Measurements from ENCODE around the gene PGPEP1. TPM values are rescaled to one million over a fixed set of nuclear protein-coding genes. Genes with fewer than 3 reads are reported as not detected.

PGPEP1 gene
- total and polyA plus RNA-seq, 8 donors, result 16.1 to 39.5 (median 20.7) TPM

- no peak for TF ChIP-seq CTCF (IDR thresholded peaks at IDR 0.05)
- Histone ChIP-seq H3K4me1 (peaks cover 17 to 36% of the 10 kb centered on the region in 2 donors), H3K27me3 (no peaks in the 10 kb centered on the region), H3K9me3 (no peaks in the 10 kb centered on the region), H3K4me3 (no peak overlapping the region), H3K27ac (peak overlapping the region in 1 of 2 donors; percentile 13), H3K36me3 (peaks cover 0 to 69% of the 10 kb centered on the region in 2 donors)
- ATAC-seq (no peak), DNase-seq (no peak)
- intact Hi-C loops (cut with DNase I), result no loop called here
Observed at GRCh38 chr19:18308051-18308947, 32.1 kb upstream of the PGPEP1 start.

- no peaks in the 10 kb centered on the region for H3K9me3 ChIP-seq
- H3K4me1 ChIP-seq, result peaks cover 16 to 33% of the 10 kb centered on the region in 2 donors
- no peak overlapping the region for H3K4me3 ChIP-seq
- intact Hi-C loops (cut with DNase I), result no loop called here
- DNase-seq, result no peak
- peak overlapping the region in 1 of 2 donors; percentile 13 for H3K27ac ChIP-seq
- peaks cover 0 to 75% of the 10 kb centered on the region in 2 donors for H3K36me3 ChIP-seq
- ATAC-seq, result no peak
- TF ChIP-seq CTCF (IDR thresholded peaks at IDR 0.05), result no peak
- H3K27me3 ChIP-seq, result no peaks in the 10 kb centered on the region
Observed at GRCh38 chr19:18308948-18309325, 31.5 kb upstream of the PGPEP1 start.

- TF ChIP-seq CTCF (IDR thresholded peaks at IDR 0.05), result no peak
- no peak overlapping the region for H3K4me3 ChIP-seq
- H3K36me3 ChIP-seq, result peaks cover 0 to 82% of the 10 kb centered on the region in 2 donors
- ATAC-seq, result no peak
- H3K27me3 ChIP-seq, result no peaks in the 10 kb centered on the region
- DNase-seq, result no peak
- intact Hi-C loops (cut with DNase I), result no loop called here
- H3K27ac ChIP-seq, result no peak overlapping the region
- peaks cover 14 to 28% of the 10 kb centered on the region in 2 donors for H3K4me1 ChIP-seq
- no peaks in the 10 kb centered on the region for H3K9me3 ChIP-seq
Observed at GRCh38 chr19:18309525-18310064, 30.8 kb upstream of the PGPEP1 start.

- H3K4me1 ChIP-seq, result peaks cover 8 to 20% of the 10 kb centered on the region in 2 donors
- ATAC-seq, result no peak
- intact Hi-C loops (cut with DNase I), result no loop called here
- TF ChIP-seq CTCF (IDR thresholded peaks at IDR 0.05), result no peak
- H3K4me3 ChIP-seq, result no peak overlapping the region
- H3K36me3 ChIP-seq, result peaks cover 0 to 84% of the 10 kb centered on the region in 2 donors
- H3K9me3 ChIP-seq, result no peaks in the 10 kb centered on the region
- no peak for DNase-seq
- no peaks in the 10 kb centered on the region for H3K27me3 ChIP-seq
- no peak overlapping the region for H3K27ac ChIP-seq
Observed at GRCh38 chr19:18310118-18310909, 30.1 kb upstream of the PGPEP1 start.

- intact Hi-C loops (cut with DNase I), result no loop called here
- ATAC-seq (no peak), DNase-seq (no peak)
Observed at GRCh38 chr19:18310966-18311365, 29.4 kb upstream of the PGPEP1 start.

More at GRCh38 chr19:18310966-18311365, 29.4 kb upstream of the PGPEP1 start:
- TF ChIP-seq CTCF (IDR thresholded peaks at IDR 0.05), result no peak
- Histone ChIP-seq H3K4me1 (peaks cover 5 to 14% of the 10 kb centered on the region in 2 donors), H3K27me3 (no peaks in the 10 kb centered on the region), H3K27ac (no peak overlapping the region), H3K9me3 (no peaks in the 10 kb centered on the region), H3K4me3 (no peak overlapping the region), H3K36me3 (peaks cover 0 to 84% of the 10 kb centered on the region in 2 donors)
